ENCODE results near the gene FAXC. TPM values are rescaled to one million over a fixed set of nuclear protein-coding genes. Genes with fewer than 3 reads are reported as not detected.
"Not testable (repeated sequence)": the region's sequence is repeated elsewhere in the genome, so short reads cannot be mapped to it uniquely, and the experiment has no call there.

Gene FAXC
- total RNA-seq, 1 experiment from 2014 or later: 1.5 TPM

DNA sequence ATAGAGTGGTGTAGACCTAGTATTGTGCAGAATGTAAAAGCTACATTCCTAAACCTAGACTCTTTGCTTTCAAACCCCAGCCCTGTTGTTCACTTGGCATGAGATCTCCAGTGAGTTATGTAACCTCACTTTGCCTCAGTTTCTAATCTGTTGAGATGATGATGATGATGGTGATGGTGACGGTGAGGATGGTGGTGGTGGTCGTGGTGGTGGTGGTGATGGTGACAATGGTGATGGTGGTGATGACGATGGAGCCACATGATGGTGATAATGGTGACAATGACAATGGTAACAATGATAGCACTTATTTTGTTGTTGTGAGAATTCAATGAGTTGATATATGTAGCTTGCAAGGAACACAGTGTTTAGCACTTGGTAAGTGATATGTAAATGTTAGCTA lies 80.3 kb downstream of the FAXC start:
- TF ChIP-seq, protein P1, sequence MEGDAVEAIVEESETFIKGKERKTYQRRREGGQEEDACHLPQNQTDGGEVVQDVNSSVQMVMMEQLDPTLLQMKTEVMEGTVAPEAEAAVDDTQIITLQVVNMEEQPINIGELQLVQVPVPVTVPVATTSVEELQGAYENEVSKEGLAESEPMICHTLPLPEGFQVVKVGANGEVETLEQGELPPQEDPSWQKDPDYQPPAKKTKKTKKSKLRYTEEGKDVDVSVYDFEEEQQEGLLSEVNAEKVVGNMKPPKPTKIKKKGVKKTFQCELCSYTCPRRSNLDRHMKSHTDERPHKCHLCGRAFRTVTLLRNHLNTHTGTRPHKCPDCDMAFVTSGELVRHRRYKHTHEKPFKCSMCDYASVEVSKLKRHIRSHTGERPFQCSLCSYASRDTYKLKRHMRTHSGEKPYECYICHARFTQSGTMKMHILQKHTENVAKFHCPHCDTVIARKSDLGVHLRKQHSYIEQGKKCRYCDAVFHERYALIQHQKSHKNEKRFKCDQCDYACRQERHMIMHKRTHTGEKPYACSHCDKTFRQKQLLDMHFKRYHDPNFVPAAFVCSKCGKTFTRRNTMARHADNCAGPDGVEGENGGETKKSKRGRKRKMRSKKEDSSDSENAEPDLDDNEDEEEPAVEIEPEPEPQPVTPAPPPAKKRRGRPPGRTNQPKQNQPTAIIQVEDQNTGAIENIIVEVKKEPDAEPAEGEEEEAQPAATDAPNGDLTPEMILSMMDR (IDR thresholded peaks at IDR 0.05; ENCODE audit: unreplicated experiment): no peak
- Mint-ChIP-seq H3K36me3 (ENCODE audit: insufficient read depth, unreplicated experiment) (no peaks in the 10 kb centered on the region), H3K4me1 (ENCODE audit: low read depth, unreplicated experiment) (no peaks in the 10 kb centered on the region), H3K4me3 (ENCODE audit: low read depth, unreplicated experiment) (no peak overlapping the region), H3K27me3 (ENCODE audit: unreplicated experiment) (peaks cover 28% of the 10 kb centered on the region), H3K9me3 (ENCODE audit: low read depth, unreplicated experiment) (no peaks in the 10 kb centered on the region), H3K27ac (ENCODE audit: unreplicated experiment) (no peak overlapping the region)
- DNase-seq: no peak
- CTCF ChIA-PET: no interaction called here
- intact Hi-C loops (cut with micrococcal nuclease; ENCODE audit: unreplicated experiment): no loop called here
- no TSS peak for BruUV-seq (replicated peaks)

DNA sequence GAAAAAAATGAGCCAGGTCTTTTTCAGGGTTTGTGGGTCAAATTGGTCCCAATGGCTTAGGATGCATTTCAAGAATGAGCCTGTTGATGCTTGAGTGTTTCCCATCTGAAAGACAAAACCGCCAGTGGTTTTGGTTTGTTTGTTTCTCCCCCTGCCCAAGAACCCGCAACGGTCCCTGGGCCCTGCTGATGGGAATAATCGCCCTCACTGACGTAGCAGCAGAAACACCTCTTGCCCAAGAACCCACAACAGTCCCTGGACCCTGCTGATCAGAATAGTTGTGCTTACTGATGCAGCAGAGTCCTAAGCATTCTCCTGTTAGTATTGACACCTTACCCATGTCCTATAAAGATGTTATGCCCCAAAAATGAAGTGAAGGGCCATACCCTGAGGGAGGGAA lies 82.5 kb downstream of the FAXC start:
- H3K27ac Mint-ChIP-seq (ENCODE audit: unreplicated experiment); H3K4me3 Mint-ChIP-seq (ENCODE audit: low read depth, unreplicated experiment); DNase-seq; intact Hi-C loops (cut with micrococcal nuclease; ENCODE audit: unreplicated experiment); H3K4me1 Mint-ChIP-seq (ENCODE audit: low read depth, unreplicated experiment); H3K36me3 Mint-ChIP-seq (ENCODE audit: insufficient read depth, unreplicated experiment); H3K9me3 Mint-ChIP-seq (ENCODE audit: low read depth, unreplicated experiment); BruUV-seq (replicated peaks); CTCF ChIA-PET: not testable (repeated sequence)
- peaks cover 42% of the 10 kb centered on the region for H3K27me3 Mint-ChIP-seq (ENCODE audit: unreplicated experiment)

DNA sequence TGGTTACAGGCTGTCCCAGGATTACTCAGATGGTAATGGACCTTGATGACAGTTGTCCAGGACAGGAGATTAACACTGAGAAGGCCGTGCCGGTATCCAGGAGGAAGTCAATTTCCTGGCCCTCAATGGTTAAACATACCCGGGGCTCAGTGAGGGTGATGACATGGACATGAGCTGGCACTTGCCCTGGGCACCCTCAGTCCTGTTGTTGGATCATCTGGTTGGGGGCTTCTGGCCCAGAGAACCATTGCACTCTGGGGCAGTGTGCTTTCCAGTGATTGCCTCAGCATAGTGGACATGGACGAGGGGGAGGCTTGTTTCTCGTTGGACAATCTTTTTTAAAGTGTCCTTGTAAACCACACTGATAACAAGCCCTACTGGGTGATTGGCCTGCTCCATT lies 84.0 kb downstream of the FAXC start:
- H3K27me3 Mint-ChIP-seq (ENCODE audit: unreplicated experiment): peaks cover 33% of the 10 kb centered on the region
- H3K27ac Mint-ChIP-seq (ENCODE audit: unreplicated experiment); H3K4me1 Mint-ChIP-seq (ENCODE audit: low read depth, unreplicated experiment); BruUV-seq (replicated peaks); H3K36me3 Mint-ChIP-seq (ENCODE audit: insufficient read depth, unreplicated experiment); intact Hi-C loops (cut with micrococcal nuclease; ENCODE audit: unreplicated experiment); CTCF ChIA-PET; H3K9me3 Mint-ChIP-seq (ENCODE audit: low read depth, unreplicated experiment); H3K4me3 Mint-ChIP-seq (ENCODE audit: low read depth, unreplicated experiment); DNase-seq: not testable (repeated sequence)

DNA sequence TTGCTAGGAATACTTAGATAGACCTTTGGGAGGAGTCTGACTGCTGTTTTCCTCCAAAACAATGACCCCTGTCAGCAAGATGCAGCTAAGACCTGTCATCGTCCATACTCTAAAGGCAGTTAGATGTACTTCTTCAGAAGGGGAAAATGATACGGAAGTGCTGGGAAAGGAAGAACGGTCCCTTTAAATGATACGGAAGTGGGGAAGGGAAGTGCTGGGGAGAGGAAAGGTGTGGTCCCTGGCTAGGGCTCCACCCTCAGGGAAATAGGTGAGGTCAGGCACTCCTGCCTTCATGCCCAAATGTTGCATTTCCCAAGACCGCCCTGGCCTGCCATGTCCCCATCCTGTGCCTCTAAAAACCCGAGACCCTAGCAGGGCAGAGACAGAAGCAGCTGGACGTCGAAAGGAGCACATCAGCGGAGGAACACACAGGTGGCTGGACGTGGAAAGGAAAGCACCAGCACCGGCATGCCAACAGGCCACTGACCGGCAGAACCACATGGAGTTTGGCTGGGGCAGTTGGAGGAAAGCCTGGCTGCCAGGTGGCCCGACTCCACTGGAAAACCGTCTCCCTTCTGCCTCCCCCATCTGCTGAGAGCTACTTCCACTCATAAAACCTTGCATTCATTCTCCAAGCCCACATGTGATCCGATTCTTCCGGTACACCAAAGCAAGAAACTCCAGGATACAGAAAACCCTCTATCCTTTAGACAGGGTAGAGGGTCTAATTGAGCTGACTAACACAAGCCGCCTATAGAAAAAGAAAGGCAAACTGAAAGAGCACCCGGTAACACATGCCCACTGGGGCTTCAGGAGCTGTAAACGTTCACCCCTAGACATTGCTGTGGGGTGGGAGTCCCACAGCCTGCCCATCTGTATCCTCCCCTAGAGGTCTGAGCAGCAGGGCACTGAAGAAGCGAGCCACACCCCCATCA lies 94.6 kb downstream of the FAXC start:
- no peaks in the 10 kb centered on the region for H3K4me1 Mint-ChIP-seq (ENCODE audit: low read depth, unreplicated experiment)
- intact Hi-C loops (cut with micrococcal nuclease; ENCODE audit: unreplicated experiment): no loop called here
- BruUV-seq (replicated peaks): no TSS peak

DNA sequence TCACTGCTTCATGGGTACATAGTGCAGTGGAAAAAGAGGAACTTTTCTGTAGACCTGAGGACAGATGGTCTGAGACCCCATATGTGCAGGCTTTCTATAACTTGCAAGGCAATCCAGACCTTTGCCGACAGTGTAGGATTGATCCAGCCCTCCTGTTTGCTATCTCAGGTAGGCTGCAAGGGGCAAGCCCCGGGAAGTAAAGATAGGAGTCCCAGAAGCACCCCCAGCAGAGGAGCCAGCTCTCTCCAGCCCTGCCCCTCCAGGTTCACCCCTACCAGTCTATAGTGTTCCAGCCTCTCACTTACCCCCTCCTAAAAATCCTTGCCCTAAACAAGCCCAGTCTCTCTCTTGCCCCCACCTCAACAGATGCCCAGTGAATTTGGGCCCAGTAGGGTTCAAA lies 96.2 kb downstream of the FAXC start:
- CTCF ChIA-PET: no interaction called here
- Mint-ChIP-seq H3K27ac (ENCODE audit: unreplicated experiment) (no peak overlapping the region), H3K9me3 (ENCODE audit: low read depth, unreplicated experiment) (peaks cover 2% of the 10 kb centered on the region), H3K27me3 (ENCODE audit: unreplicated experiment) (peaks cover 65% of the 10 kb centered on the region), H3K36me3 (ENCODE audit: insufficient read depth, unreplicated experiment) (no peaks in the 10 kb centered on the region), H3K4me3 (ENCODE audit: low read depth, unreplicated experiment) (no peak overlapping the region), H3K4me1 (ENCODE audit: low read depth, unreplicated experiment) (no peaks in the 10 kb centered on the region)
- TF ChIP-seq, protein P1 (IDR thresholded peaks at IDR 0.05; ENCODE audit: unreplicated experiment): no peak
- intact Hi-C loops (cut with micrococcal nuclease; ENCODE audit: unreplicated experiment): no loop called here
- DNase-seq: no peak
- BruUV-seq (replicated peaks): no TSS peak

More for the DNA sequence above, 94.6 kb downstream of the FAXC start:
- no peak overlapping the region for H3K4me3 Mint-ChIP-seq (ENCODE audit: low read depth, unreplicated experiment)
- no peaks in the 10 kb centered on the region for H3K36me3 Mint-ChIP-seq (ENCODE audit: insufficient read depth, unreplicated experiment)
- DNase-seq: no peak
- H3K9me3 Mint-ChIP-seq (ENCODE audit: low read depth, unreplicated experiment): peaks cover 2% of the 10 kb centered on the region
- no peak overlapping the region for H3K27ac Mint-ChIP-seq (ENCODE audit: unreplicated experiment)
- TF ChIP-seq, protein P1 (IDR thresholded peaks at IDR 0.05; ENCODE audit: unreplicated experiment): no peak
- peaks cover 52% of the 10 kb centered on the region for H3K27me3 Mint-ChIP-seq (ENCODE audit: unreplicated experiment)
- CTCF ChIA-PET: no interaction called here

Data from Calu3 (cell line).